ENCODE measurements around the gene MDC1. TPM values are rescaled to one million over a fixed set of nuclear protein-coding genes. Genes with fewer than 3 reads are reported as not detected.

MDC1 gene
- total and polyA plus RNA-seq, 2 of the 13 experiments (the other 11 are each of a cell fraction or from before 2014, with no cell fraction given) = 8.4 to 14.0 TPM

- TF ChIP-seq SP5 (CRISPR knock-in tag; IDR thresholded peaks at IDR 0.05; ENCODE audit: borderline replicate concordance, low read depth) = peak; percentile 95
- no peak for TF ChIP-seq ZNF121 (CRISPR knock-in tag; IDR thresholded peaks at IDR 0.05)
- TF ChIP-seq CREB3 (CRISPR knock-in tag; IDR thresholded peaks at IDR 0.05) = no peak
- peak; percentile 46; the same call in 1 of the 2 replicates for TF ChIP-seq ZNF280B (CRISPR knock-in tag; IDR thresholded peaks at IDR 0.05; ENCODE audit: borderline replicate concordance)
- TF ChIP-seq CEBPG (CRISPR knock-in tag; IDR thresholded peaks at IDR 0.05) = peak; percentile 67
- peak; percentile 82 for TF ChIP-seq HOXA5 (CRISPR knock-in tag; IDR thresholded peaks at IDR 0.05)
- TF ChIP-seq TCF7 (IDR thresholded peaks at IDR 0.05; ENCODE audit: low read depth) = no peak; the same call in 1 of the 2 replicates
- peak; percentile 92 for TF ChIP-seq THAP9 (CRISPR knock-in tag; IDR thresholded peaks at IDR 0.05; ENCODE audit: borderline replicate concordance)
- no peak; the same call in none of the 2 replicates for TF ChIP-seq MYNN (CRISPR knock-in tag; IDR thresholded peaks at IDR 0.05; ENCODE audit: low read depth)
- peak; percentile 85 for TF ChIP-seq ZNF609 (CRISPR knock-in tag; IDR thresholded peaks at IDR 0.05; ENCODE audit: borderline replicate concordance)
- TF ChIP-seq KAT2B (IDR thresholded peaks at IDR 0.05; ENCODE audit: borderline replicate concordance, low read depth, low read length) = peak; percentile 23; the same call in 1 of the 2 replicates
- no peak for TF ChIP-seq POLR2AphosphoS2 (IDR thresholded peaks at IDR 0.05; ENCODE audit: low read depth, low read length)
- TF ChIP-seq ELF1 (CRISPR knock-in tag; IDR thresholded peaks at IDR 0.05) = peak; percentile 86
- TF ChIP-seq TOE1 (CRISPR knock-in tag; IDR thresholded peaks at IDR 0.05) = peak; percentile 88; the same call in 1 of the 2 replicates
- TF ChIP-seq RXRA (CRISPR knock-in tag; IDR thresholded peaks at IDR 0.05) = peak; percentile 86
- peak; percentile 84 for TF ChIP-seq ZNF143 (CRISPR knock-in tag; IDR thresholded peaks at IDR 0.05)
- peak; percentile 86 for TF ChIP-seq HNRNPLL (IDR thresholded peaks at IDR 0.05; ENCODE audit: low read depth, low read length, poor library complexity, severe bottlenecking)
- no peak for TF ChIP-seq TCF12 (IDR thresholded peaks at IDR 0.05)
- peak; percentile 74; the same call in 1 of the 2 replicates for TF ChIP-seq TCF12 (CRISPR knock-in tag; IDR thresholded peaks at IDR 0.05)
- TF ChIP-seq ZSCAN25 (CRISPR knock-in tag; IDR thresholded peaks at IDR 0.05) = peak; percentile 63; the same call in 1 of the 2 replicates
These were observed at the start of gene MDC1 (continued) for GRCh38 chr6:30717129-30717844.

All from HepG2 (cell line).